ENCODE measurements around the gene OR2A12. TPM values are rescaled to one million over a fixed set of nuclear protein-coding genes. Genes with fewer than 3 reads are reported as not detected.
"Not testable (repeated sequence)": the region's sequence is repeated elsewhere in the genome, so short reads cannot be mapped to it uniquely, and the experiment has no call there.

OR2A12 gene
- polyA plus RNA-seq = under 1 TPM in 1 of 4 donors, not detected in 3; 0.03 TPM
- long read RNA-seq, donor 1 = 0 reads
- long read RNA-seq, donor 2 = 0 reads
- long read RNA-seq, donor 3 = 0 reads
- long read RNA-seq, donor 4 = 0 reads
- long read RNA-seq, donor 5 = 0 reads
- long read RNA-seq, donor 6 = 0 reads
- long read RNA-seq, donor 7 = 0 reads
- long read RNA-seq, donor 8 = 0 reads
- long read RNA-seq, donor 9 = 0 reads
- long read RNA-seq, donor 10 = 0 reads

GRCh38 chr7:144085978-144086377, at the start of gene OR2A12:
Gene OR2A12 (plus strand): TSS chr7:144086278. CDS start chr7:144095108, 8,830 bp downstream.
- no peak within 1 kb of the TSS for H3K4me3 ChIP-seq (ENCODE audit: low read depth in 1 of 3, low read length in 3 of 3)
- WGBS, 3 donors = 80 to 90% (median 90%) methylated on average over 2 of the region's 2 CpGs
- H3K27me3 ChIP-seq (ENCODE audit: control insufficient read depth in 3 of 3, insufficient read depth in 3 of 3, low read length in 3 of 3) = peaks cover 0 to 3% (median 0%) of the 10 kb centered on the region in 3 donors
- H3K27ac ChIP-seq (ENCODE audit: low read depth in 1 of 3, low read length in 2 of 3) = no peak within 1 kb of the TSS
- no peaks in the 10 kb centered on the region for H3K9me3 ChIP-seq (ENCODE audit: control insufficient read depth in 2 of 2, insufficient read depth in 1 of 2, low read depth in 1 of 2, low read length in 1 of 2)
- H3K4me1 ChIP-seq (ENCODE audit: control insufficient read depth in 3 of 3, insufficient read depth in 2 of 3, low read depth in 1 of 3, low read length in 2 of 3) = no peaks in the 10 kb centered on the region
- no peaks in the 10 kb centered on the region for H3K36me3 ChIP-seq (ENCODE audit: control insufficient read depth in 3 of 3, insufficient read depth in 2 of 3, low read depth in 1 of 3, low read length in 3 of 3)
- DNase-seq (no peak), FAIRE-seq (no peak)

DNA sequence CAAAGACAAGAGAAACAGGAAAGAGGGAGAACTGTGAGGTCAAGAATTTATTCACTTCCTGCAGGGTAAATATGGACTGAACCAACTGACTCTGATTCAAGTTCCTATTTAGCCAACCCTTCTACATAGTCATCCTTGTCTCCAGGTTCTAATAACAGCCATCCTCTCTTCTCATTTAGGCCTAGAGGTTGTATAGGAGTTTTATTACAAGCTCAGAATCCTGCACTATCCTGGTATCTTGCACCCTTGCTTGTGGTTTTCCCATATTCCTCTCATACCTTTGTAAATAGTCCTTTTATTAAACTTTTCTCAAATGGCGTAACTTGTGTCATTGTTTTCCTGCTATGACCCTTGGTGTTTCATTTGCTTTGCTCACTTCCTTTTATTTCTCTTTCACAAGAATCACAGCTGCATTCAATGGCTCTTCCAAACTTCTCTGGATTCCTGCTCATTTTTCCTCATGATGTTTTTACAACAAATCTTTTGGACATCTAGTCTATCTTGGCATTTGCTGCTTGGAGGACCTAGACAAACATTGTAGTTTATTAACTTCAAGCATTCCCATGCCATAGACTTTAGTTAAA, 49.7 kb upstream of the OR2A12 start:
- no peak for FAIRE-seq
- DNase-seq = no peak
- H3K27ac ChIP-seq (ENCODE audit: low read depth in 1 of 3, low read length in 2 of 3) = no peak overlapping the region
- peaks cover 0 to 3% (median 0%) of the 10 kb centered on the region in 3 donors for H3K4me1 ChIP-seq (ENCODE audit: control insufficient read depth in 3 of 3, insufficient read depth in 2 of 3, low read depth in 1 of 3, low read length in 2 of 3)
- H3K27me3 ChIP-seq (ENCODE audit: control insufficient read depth in 3 of 3, insufficient read depth in 3 of 3, low read length in 3 of 3) = no peaks in the 10 kb centered on the region
- WGBS, 3 donors = 0 to 77% (median 47%) methylated on average over 1 of the region's 1 CpG
- H3K36me3 ChIP-seq (ENCODE audit: control insufficient read depth in 3 of 3, insufficient read depth in 2 of 3, low read depth in 1 of 3, low read length in 3 of 3) = no peaks in the 10 kb centered on the region
- H3K9me3 ChIP-seq (ENCODE audit: control insufficient read depth in 2 of 2, insufficient read depth in 1 of 2, low read depth in 1 of 2, low read length in 1 of 2) = no peaks in the 10 kb centered on the region
- no peak overlapping the region for H3K4me3 ChIP-seq (ENCODE audit: low read depth in 1 of 3, low read length in 3 of 3)

DNA sequence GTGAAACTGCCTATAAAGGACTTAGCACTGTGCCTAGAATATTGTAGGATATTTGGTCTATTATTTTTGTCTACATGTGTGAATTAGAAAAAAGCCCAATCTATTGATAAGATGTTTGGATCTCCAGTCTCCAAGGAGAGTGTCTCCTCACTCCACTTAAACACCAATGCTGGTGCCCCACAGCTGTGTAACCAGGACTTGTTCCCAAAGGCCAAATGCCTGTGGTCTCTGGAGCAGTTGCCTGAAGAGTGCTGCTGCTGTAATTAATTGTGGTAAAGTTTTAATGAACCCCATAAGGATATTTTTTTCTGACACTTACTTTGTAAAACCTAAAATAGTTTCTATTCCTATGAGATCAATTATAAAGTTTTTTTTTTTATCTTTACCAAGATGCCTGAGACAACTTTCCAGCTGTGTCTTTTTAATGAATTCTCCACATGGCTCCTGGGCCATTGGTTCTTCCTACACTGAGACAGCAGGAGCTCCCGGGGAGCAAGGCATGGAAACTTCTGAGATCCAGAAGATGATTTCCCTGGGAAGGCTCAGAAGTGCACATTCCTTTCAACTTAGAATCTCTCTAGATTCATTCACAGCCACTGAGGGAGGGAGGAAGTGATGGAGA, 48.6 kb upstream of the OR2A12 start:
- 77 to 90% (median 87%) methylated on average over 1 of the region's 1 CpG for WGBS, 3 donors
- peaks cover 0 to 2% (median 0%) of the 10 kb centered on the region in 3 donors for H3K4me1 ChIP-seq (ENCODE audit: control insufficient read depth in 3 of 3, insufficient read depth in 2 of 3, low read depth in 1 of 3, low read length in 2 of 3)
- no peak overlapping the region for H3K4me3 ChIP-seq (ENCODE audit: low read depth in 1 of 3, low read length in 3 of 3)
- H3K27me3 ChIP-seq (ENCODE audit: control insufficient read depth in 3 of 3, insufficient read depth in 3 of 3, low read length in 3 of 3) = no peaks in the 10 kb centered on the region
- FAIRE-seq (no peak), DNase-seq (no peak)
- H3K27ac ChIP-seq (ENCODE audit: low read depth in 1 of 3, low read length in 2 of 3) = no peak overlapping the region
- no peaks in the 10 kb centered on the region for H3K36me3 ChIP-seq (ENCODE audit: control insufficient read depth in 3 of 3, insufficient read depth in 2 of 3, low read depth in 1 of 3, low read length in 3 of 3)
- H3K9me3 ChIP-seq (ENCODE audit: control insufficient read depth in 2 of 2, insufficient read depth in 1 of 2, low read depth in 1 of 2, low read length in 1 of 2) = no peaks in the 10 kb centered on the region

- Histone ChIP-seq H3K27me3 (ENCODE audit: control insufficient read depth in 3 of 3, insufficient read depth in 3 of 3, low read length in 3 of 3) (no peaks in the 10 kb centered on the region), H3K4me3 (ENCODE audit: low read depth in 1 of 3, low read length in 3 of 3) (no peak overlapping the region), H3K4me1 (ENCODE audit: control insufficient read depth in 3 of 3, insufficient read depth in 2 of 3, low read depth in 1 of 3, low read length in 2 of 3) (no peaks in the 10 kb centered on the region), H3K36me3 (ENCODE audit: control insufficient read depth in 3 of 3, insufficient read depth in 2 of 3, low read depth in 1 of 3, low read length in 3 of 3) (no peaks in the 10 kb centered on the region), H3K27ac (ENCODE audit: low read depth in 1 of 3, low read length in 2 of 3) (no peak overlapping the region), H3K9me3 (ENCODE audit: control insufficient read depth in 2 of 2, insufficient read depth in 1 of 2, low read depth in 1 of 2, low read length in 1 of 2) (no peaks in the 10 kb centered on the region)
- DNase-seq (no peak), FAIRE-seq (no peak)
- WGBS, 3 donors = 33 to 58% (median 44%) methylated on average over 4 of the region's 4 CpGs
These were observed 47.2 kb upstream of the OR2A12 start for GRCh38 chr7:144038887-144039286.

GRCh38 chr7:144048648-144049047, 37.4 kb upstream of the OR2A12 start, which contains the start of gene OR2A5:
Gene OR2A5 (plus strand): TSS chr7:144048948. CDS start chr7:144050402, 1,454 bp downstream.
- 15 to 67% (median 40%) methylated on average over 1 of the region's 1 CpG for WGBS, 3 donors
- H3K27me3 ChIP-seq (ENCODE audit: control insufficient read depth in 3 of 3, insufficient read depth in 3 of 3, low read length in 3 of 3) = peaks cover 0 to 4% (median 0%) of the 10 kb centered on the region in 3 donors
- H3K4me3 ChIP-seq (ENCODE audit: low read depth in 1 of 3, low read length in 3 of 3) = no peak within 1 kb of the TSS
- H3K27ac ChIP-seq (ENCODE audit: low read depth in 1 of 3, low read length in 2 of 3) = no peak within 1 kb of the TSS
- H3K36me3 ChIP-seq (ENCODE audit: control insufficient read depth in 3 of 3, insufficient read depth in 2 of 3, low read depth in 1 of 3, low read length in 3 of 3) = no peaks in the 10 kb centered on the region
- no peak for FAIRE-seq
- DNase-seq = no peak
- H3K4me1 ChIP-seq (ENCODE audit: control insufficient read depth in 3 of 3, insufficient read depth in 2 of 3, low read depth in 1 of 3, low read length in 2 of 3) = no peaks in the 10 kb centered on the region
- no peaks in the 10 kb centered on the region for H3K9me3 ChIP-seq (ENCODE audit: control insufficient read depth in 2 of 2, insufficient read depth in 1 of 2, low read depth in 1 of 2, low read length in 1 of 2)

- H3K27ac ChIP-seq (ENCODE audit: low read depth in 1 of 3, low read length in 2 of 3) = no peak overlapping the region
- DNase-seq (no peak), FAIRE-seq (no peak)
- no peaks in the 10 kb centered on the region for H3K9me3 ChIP-seq (ENCODE audit: control insufficient read depth in 2 of 2, insufficient read depth in 1 of 2, low read depth in 1 of 2, low read length in 1 of 2)
- 43 to 79% (median 54%) methylated on average over 2 of the region's 2 CpGs for WGBS, 3 donors
- H3K36me3 ChIP-seq (ENCODE audit: control insufficient read depth in 3 of 3, insufficient read depth in 2 of 3, low read depth in 1 of 3, low read length in 3 of 3) = no peaks in the 10 kb centered on the region
- H3K4me3 ChIP-seq (ENCODE audit: low read depth in 1 of 3, low read length in 3 of 3) = no peak overlapping the region
- peaks cover 0 to 4% (median 0%) of the 10 kb centered on the region in 3 donors for H3K27me3 ChIP-seq (ENCODE audit: control insufficient read depth in 3 of 3, insufficient read depth in 3 of 3, low read length in 3 of 3)
- H3K4me1 ChIP-seq (ENCODE audit: control insufficient read depth in 3 of 3, insufficient read depth in 2 of 3, low read depth in 1 of 3, low read length in 2 of 3) = no peaks in the 10 kb centered on the region
These were observed 36.6 kb upstream of the OR2A12 start for GRCh38 chr7:144049491-144049890.

DNA sequence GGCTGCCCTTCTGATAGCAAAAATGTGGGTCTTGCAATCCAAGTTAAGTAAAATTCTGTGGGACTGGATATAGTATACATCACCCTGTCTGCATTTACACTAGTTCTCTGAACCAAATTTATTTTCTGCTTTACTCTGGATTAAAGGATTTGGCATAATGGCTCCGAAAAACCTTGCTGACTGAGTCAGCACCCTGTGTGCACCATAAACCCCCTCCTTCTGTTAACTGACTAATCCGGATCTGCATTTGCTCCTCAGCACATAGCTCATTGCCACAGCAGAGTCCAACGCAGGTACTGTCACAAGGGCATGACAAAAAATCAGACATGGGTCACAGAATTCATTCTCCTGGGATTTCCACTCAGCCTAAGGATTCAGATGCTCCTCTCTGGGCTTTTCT, 36.0 kb upstream of the OR2A12 start:
- DNase-seq = no peak
- Histone ChIP-seq H3K4me3 (ENCODE audit: low read depth in 1 of 3, low read length in 3 of 3) (no peak overlapping the region), H3K27ac (ENCODE audit: low read depth in 1 of 3, low read length in 2 of 3) (no peak overlapping the region), H3K9me3 (ENCODE audit: control insufficient read depth in 2 of 2, insufficient read depth in 1 of 2, low read depth in 1 of 2, low read length in 1 of 2) (no peaks in the 10 kb centered on the region), H3K27me3 (ENCODE audit: control insufficient read depth in 3 of 3, insufficient read depth in 3 of 3, low read length in 3 of 3) (peaks cover 0 to 4% (median 0%) of the 10 kb centered on the region in 3 donors), H3K36me3 (ENCODE audit: control insufficient read depth in 3 of 3, insufficient read depth in 2 of 3, low read depth in 1 of 3, low read length in 3 of 3) (no peaks in the 10 kb centered on the region), H3K4me1 (ENCODE audit: control insufficient read depth in 3 of 3, insufficient read depth in 2 of 3, low read depth in 1 of 3, low read length in 2 of 3) (no peaks in the 10 kb centered on the region)
- 28 to 63% (median 37%) methylated on average over 3 of the region's 3 CpGs for WGBS, 3 donors
- no peak for FAIRE-seq

- not testable (repeated sequence) for H3K9me3 ChIP-seq (ENCODE audit: control insufficient read depth in 2 of 2, insufficient read depth in 1 of 2, low read depth in 1 of 2, low read length in 1 of 2); H3K27ac ChIP-seq (ENCODE audit: low read depth in 1 of 3, low read length in 2 of 3); H3K36me3 ChIP-seq (ENCODE audit: control insufficient read depth in 3 of 3, insufficient read depth in 2 of 3, low read depth in 1 of 3, low read length in 3 of 3); H3K4me3 ChIP-seq (ENCODE audit: low read depth in 1 of 3, low read length in 3 of 3); H3K4me1 ChIP-seq (ENCODE audit: control insufficient read depth in 3 of 3, insufficient read depth in 2 of 3, low read depth in 1 of 3, low read length in 2 of 3); FAIRE-seq; H3K27me3 ChIP-seq (ENCODE audit: control insufficient read depth in 3 of 3, insufficient read depth in 3 of 3, low read length in 3 of 3); DNase-seq
- WGBS, 3 donors = 86 to 93% (median 88%) methylated on average over 8 of the region's 8 CpGs
These were observed 35.2 kb upstream of the OR2A12 start for GRCh38 chr7:144050884-144051283.
